SU-DHL-6 (cell line): ENCODE data around the gene REPS1.
A peak's percentile ranks its signal among the peaks of the same experiment; 100 is the strongest.
"Not testable (repeated sequence)": the region's sequence is repeated elsewhere in the genome, so short reads cannot be mapped to it uniquely, and the experiment has no call there.

Experiments used
- H2AFZ ChIP-seq: fragments of 200-600 bp; sonication (generic); 2 replicates; pipeline ENCODE4 v1.6.1; 2014; ENCODE audit warnings: low read depth, mild to moderate bottlenecking, moderate library complexity, mixed read lengths, antibody characterized with exemption, low read length; ENCODE audit not compliant: severe bottlenecking
- H3F3A ChIP-seq: fragments of 200-600 bp; shearing (Covaris generic); 2 replicates; pipeline ENCODE4 v1.6.0; 2016; ENCODE audit warnings: antibody characterized with exemption, mild to moderate bottlenecking; ENCODE audit not compliant: insufficient read depth
- H3K27ac ChIP-seq: fragments of 200-600 bp; sonication (generic); 2 replicates; pipeline ENCODE4 v1.5.1; 2016; ENCODE audit warnings: low read depth, mild to moderate bottlenecking, low read length, moderate library complexity, mixed read lengths
- H3K27me3 ChIP-seq: fragments of 200-600 bp; sonication (generic), shearing (Covaris generic); 2 replicates; pipeline ENCODE4 v1.6.0; 2014; ENCODE audit warnings: mild to moderate bottlenecking, low read length
- H3K36me3 ChIP-seq: fragments of 200-600 bp; sonication (generic); 2 replicates; pipeline ENCODE4 v1.6.1; 2014; ENCODE audit warnings: mild to moderate bottlenecking, low read length, mixed read lengths
- H3K4me2 ChIP-seq: fragments of 300-600, 200-600 bp; shearing (Covaris generic), sonication (generic); 2 replicates; pipeline ENCODE4 v1.6.0; 2014; ENCODE audit warnings: low read length, low read depth, mild to moderate bottlenecking; ENCODE audit not compliant: poor library complexity, severe bottlenecking
- H3K4me3 ChIP-seq: fragments of 200-600 bp; sonication (generic); 2 replicates; pipeline ENCODE4 v1.5.1; 2014; ENCODE audit warnings: antibody characterized with exemption, low read length, mild to moderate bottlenecking, mixed read lengths; ENCODE audit not compliant: insufficient read depth, poor library complexity, severe bottlenecking
- H3K79me2 ChIP-seq: fragments of 200-600 bp; sonication (generic); 2 replicates; pipeline ENCODE4 v1.6.1; 2014; ENCODE audit warnings: mild to moderate bottlenecking, low read length, moderate library complexity; ENCODE audit not compliant: insufficient read depth
- H3K9ac ChIP-seq: fragments of 200-600 bp; sonication (generic); 2 replicates; pipeline ENCODE4 v1.7.0; 2014; ENCODE audit warnings: mild to moderate bottlenecking, low read length
- H3K9me2 ChIP-seq: fragments of 200-600 bp; sonication (generic); replicated peaks from 2 replicates; pipeline ENCODE4 v1.6.1; 2014; ENCODE audit warnings: low read length; ENCODE audit not compliant: insufficient read depth
- H3K9me3 ChIP-seq: fragments of 200-600 bp; sonication (generic); 2 replicates; pipeline ENCODE4 v1.6.1; 2014; ENCODE audit warnings: low read length, mixed read lengths; ENCODE audit not compliant: insufficient read depth
- H4K20me1 ChIP-seq: fragments of 200-600 bp; sonication (generic); 2 replicates; pipeline ENCODE4 v1.6.1; 2014; ENCODE audit warnings: low read depth, mild to moderate bottlenecking, antibody characterized with exemption, low read length, moderate library complexity, mixed read lengths
- CTCF ChIP-seq: fragments of 200-600 bp; sonication (generic); IDR thresholded peaks from one replicate; pipeline ENCODE4 v1.5.1; 2017; ENCODE audit warnings: antibody characterized with exemption, mild to moderate bottlenecking, low read length, moderate library complexity; ENCODE audit not compliant: insufficient read depth, poor library complexity, severe bottlenecking
- EZH2phosphoT487 ChIP-seq: fragments of 200-600 bp; sonication (generic), shearing (Covaris generic); conservative IDR thresholded peaks from 2 replicates; pipeline ENCODE4 v1.6.1; 2018; ENCODE audit warnings: mild to moderate bottlenecking, antibody characterized with exemption, low read length, moderate library complexity, mixed read lengths

The REPS1 gene

GRCh38 chr6:139027620-139028182 is 39.6 kb upstream of the REPS1 start:
- H3K9ac ChIP-seq, result peak overlapping the region; percentile 71; the same call in 1 of the 2 replicates
- H3K27ac ChIP-seq, result no peak overlapping the region
- H3K36me3 ChIP-seq, result no peaks in the 10 kb centered on the region
- H3F3A ChIP-seq, result peaks cover 34% of the 10 kb centered on the region
- TF ChIP-seq CTCF (no peak), EZH2phosphoT487 (no peak)
- no peaks in the 10 kb centered on the region for H3K79me2 ChIP-seq
- H2AFZ ChIP-seq, result no peak overlapping the region
- peak overlapping the region; percentile 82 for H3K4me3 ChIP-seq
- H4K20me1 ChIP-seq, result no peaks in the 10 kb centered on the region
- no peaks in the 10 kb centered on the region for H3K27me3 ChIP-seq
- no peaks in the 10 kb centered on the region for H3K9me2 ChIP-seq
- no peaks in the 10 kb centered on the region for H3K9me3 ChIP-seq
- peak overlapping the region; percentile 90 for H3K4me2 ChIP-seq

- H4K20me1 ChIP-seq, H3K9me3 ChIP-seq, H3K4me3 ChIP-seq, H3K9ac ChIP-seq, H2AFZ ChIP-seq, H3K27me3 ChIP-seq, H3K36me3 ChIP-seq, H3K9me2 ChIP-seq, H3K4me2 ChIP-seq, H3K79me2 ChIP-seq, H3K27ac ChIP-seq: not testable (repeated sequence)
- H3F3A ChIP-seq, result peaks cover 25% of the 10 kb centered on the region
Measured at GRCh38 chr6:139025416-139025815, 37.4 kb upstream of the REPS1 start.

- Histone ChIP-seq H3K9ac (no peak overlapping the region), H3K27ac (no peak overlapping the region), H3K9me2 (no peaks in the 10 kb centered on the region), H3K4me2 (no peak overlapping the region), H3K9me3 (no peaks in the 10 kb centered on the region), H3K79me2 (no peaks in the 10 kb centered on the region), H3K4me3 (no peak overlapping the region), H3F3A (no peaks in the 10 kb centered on the region), H2AFZ (no peak overlapping the region), H4K20me1 (no peaks in the 10 kb centered on the region), H3K27me3 (no peaks in the 10 kb centered on the region), H3K36me3 (no peaks in the 10 kb centered on the region)
- TF ChIP-seq EZH2phosphoT487 (no peak), CTCF (no peak)
Measured at GRCh38 chr6:139020689-139021088, 32.6 kb upstream of the REPS1 start.

GRCh38 chr6:139019722-139020121 is 31.7 kb upstream of the REPS1 start:
- no peaks in the 10 kb centered on the region for H3K9me3 ChIP-seq
- H3K79me2 ChIP-seq, result no peaks in the 10 kb centered on the region
- H3K27ac ChIP-seq, result no peak overlapping the region
- H2AFZ ChIP-seq, result no peak overlapping the region
- no peaks in the 10 kb centered on the region for H3K27me3 ChIP-seq
- no peak overlapping the region for H3K4me3 ChIP-seq
- no peaks in the 10 kb centered on the region for H3K9me2 ChIP-seq
- no peak overlapping the region for H3K9ac ChIP-seq
- H3K4me2 ChIP-seq, result no peak overlapping the region
- TF ChIP-seq CTCF (no peak), EZH2phosphoT487 (no peak)
- no peaks in the 10 kb centered on the region for H3F3A ChIP-seq
- no peaks in the 10 kb centered on the region for H3K36me3 ChIP-seq
- H4K20me1 ChIP-seq, result no peaks in the 10 kb centered on the region
